Stimulated activated CD8-positive, alpha-beta memory T cell treated with anti-CD3 and anti-CD28 coated beads, Interleukin-7, amount 100 ng/mL, for 1 hour (primary cell): ENCODE data around the gene MINDY4.

Source experiments
- DNase-seq, 2 donors: peaks; one replicate each; pipeline ENCODE4 v3.0.0-alpha.2; 2020; ENCODE audit warnings: low read depth in 2 of 2

Gene MINDY4

DNA sequence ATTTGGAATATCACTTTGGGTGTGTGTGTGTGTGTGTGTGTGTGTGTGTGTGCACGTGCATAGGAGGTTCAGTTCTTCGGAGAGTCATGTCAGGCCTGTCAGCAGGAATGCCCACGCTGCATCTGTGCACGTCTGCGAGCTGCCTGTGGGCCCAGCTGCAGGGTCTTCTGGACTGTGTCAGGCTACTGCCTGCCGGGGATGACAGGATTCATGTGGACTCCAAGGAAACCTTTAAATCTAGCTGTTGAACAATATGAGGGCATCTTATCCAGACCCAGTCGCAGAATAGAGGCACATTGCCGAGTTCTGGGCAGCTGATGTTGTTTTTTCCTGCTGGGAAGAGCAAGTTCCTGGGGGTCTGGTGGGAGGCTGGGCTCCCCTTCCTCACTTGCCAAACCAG lies 159.4 kb downstream of the MINDY4 start:
- DNase-seq = no peak

DNA sequence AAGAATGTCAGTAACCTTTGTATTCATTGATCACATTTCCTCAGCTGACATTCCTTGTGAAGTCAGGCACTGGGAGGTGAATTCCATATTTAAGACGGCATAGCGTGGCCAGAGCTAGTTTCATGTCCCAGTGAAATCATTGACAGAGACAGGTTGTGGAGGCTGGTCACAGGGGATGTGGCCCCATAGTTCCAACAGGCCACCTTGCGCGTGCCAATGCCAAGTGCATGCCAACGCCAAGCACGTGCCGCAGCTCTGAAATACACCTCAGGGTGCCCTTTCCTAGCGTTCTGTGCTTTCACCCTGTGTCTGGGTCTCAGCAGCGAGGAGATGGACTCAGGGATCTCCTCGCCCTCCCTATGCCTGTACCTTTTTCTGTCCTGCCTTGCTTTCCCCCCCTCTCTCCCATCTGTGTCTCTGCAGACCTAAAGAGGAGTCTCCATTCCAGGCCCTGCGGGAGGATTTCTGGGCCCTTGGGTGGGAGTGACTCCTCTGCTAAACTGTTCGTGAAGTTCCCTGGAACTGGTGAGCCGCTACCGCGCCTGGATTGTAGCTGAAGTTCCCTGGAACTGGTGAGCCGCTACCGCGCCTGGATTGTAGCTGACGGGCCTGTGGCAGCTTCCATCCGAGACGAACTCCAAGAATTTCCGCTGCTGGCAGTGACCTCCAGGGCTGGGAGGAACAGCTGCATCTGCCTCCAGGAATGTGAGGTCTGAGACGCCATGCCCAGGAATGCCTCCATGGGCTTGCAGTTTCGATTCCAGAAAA lies 160.1 kb downstream of the MINDY4 start:
- DNase-seq = no peak

DNA sequence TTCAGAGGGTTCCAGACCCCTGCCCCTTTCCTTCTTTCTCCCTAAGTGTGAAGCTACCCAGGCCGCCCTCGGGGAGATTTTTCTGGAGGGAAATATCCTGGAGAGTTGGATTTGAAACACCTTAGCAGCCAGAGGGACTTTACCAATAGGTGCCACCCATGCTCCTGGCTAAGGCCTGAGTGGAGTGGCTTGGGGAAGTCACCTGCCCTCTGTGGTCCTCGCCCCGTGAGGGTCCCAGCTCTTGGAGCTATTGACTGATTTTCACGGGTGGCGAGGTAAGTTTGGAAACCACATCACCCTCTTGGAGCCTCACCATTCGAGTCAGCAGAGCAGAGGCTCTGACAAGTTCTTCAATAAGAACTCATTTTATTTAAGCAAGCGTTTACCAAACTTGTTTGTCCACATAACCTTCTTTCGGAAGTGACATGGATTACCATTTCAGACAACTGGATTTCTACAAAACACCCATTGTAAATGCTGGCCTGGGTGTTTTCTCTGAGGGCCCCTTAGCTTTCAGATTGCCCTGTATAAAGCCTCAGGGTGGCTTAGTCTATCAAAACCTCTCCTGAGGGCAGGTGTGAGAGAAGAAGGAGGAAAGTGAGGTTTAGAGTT lies 160.8 kb downstream of the MINDY4 start:
- no peak for DNase-seq

DNA sequence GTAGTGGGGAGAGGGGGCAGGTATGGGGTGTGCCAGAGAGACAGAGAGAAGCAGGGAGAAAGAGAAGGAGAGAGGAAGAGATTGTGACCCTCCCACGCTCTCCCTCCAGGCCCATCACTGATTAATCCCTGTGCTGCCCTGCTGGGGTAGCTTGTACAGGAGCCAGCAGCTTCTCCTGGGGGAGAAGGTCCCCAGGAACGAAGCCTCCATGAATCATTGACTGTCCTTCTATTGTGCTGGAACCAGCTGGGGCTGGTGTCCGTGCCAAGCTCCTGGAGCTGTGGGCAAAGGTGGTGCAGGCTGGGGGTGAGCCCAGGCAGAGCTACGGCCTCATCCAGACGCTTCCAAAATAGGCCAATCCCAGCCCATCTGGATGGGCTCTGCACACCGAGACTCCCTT lies 161.3 kb downstream of the MINDY4 start:
- no peak for DNase-seq

DNA sequence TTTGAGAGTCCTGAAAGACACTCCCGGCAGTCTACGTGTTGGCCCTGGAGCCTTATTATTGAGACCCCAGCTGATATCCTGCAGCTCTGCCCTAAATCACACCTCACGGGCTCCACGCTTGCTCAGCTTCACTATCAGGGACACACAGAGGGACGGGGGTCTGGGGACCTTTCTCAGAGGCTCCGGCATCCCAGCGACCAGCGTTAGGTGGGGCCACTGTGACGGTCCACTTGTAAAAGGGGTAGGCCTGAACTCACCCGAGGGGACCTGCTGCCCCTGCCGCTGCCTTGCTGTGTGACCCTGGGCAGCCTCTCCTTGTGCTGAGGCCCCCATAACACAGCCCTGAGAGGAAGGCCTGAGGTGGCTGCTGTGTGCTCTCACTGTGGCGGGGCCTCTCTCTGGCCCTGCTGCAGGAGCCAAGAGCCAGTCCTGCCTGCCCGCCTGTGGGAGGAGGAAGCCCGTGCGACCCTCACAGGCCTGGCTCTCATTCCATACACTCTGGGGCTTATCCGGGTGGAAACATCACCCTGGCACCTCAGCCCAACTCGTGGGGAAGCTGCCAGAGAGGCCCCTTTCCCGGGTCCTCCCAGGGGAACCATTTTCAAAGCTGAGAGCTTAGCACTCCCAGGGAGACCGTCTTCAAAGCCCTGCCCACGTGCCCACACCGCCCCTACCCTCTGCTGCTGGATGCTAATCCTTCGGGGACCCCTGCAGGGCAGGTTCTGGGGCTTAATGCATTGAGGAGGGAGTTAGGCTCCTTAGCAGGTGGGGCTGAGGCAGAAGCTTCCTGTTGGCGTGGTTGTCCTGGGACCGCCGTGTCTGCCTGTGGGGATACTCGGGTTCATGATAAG lies 162.1 kb downstream of the MINDY4 start:
- no peak for DNase-seq

DNA sequence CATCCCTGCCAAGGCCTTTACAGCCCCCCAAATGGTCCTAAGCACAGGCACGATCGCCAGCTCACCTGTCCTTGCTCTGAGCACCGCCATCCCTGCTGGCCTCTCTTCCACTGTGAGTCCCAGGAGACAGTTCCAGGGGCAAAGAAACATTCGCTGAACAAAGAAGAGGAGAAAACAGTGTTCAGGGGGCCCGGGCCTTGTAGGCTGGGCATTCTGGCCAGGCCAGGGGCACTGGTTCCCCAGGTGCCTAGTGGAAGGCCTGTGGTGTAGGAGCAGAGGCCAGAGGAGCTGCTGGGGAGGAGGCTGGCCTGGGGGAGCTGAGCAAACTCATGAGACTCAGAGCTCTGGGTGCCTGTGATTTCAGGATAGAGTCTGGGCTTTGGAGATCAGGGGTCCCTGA lies 163.0 kb downstream of the MINDY4 start:
- DNase-seq = no peak

DNA sequence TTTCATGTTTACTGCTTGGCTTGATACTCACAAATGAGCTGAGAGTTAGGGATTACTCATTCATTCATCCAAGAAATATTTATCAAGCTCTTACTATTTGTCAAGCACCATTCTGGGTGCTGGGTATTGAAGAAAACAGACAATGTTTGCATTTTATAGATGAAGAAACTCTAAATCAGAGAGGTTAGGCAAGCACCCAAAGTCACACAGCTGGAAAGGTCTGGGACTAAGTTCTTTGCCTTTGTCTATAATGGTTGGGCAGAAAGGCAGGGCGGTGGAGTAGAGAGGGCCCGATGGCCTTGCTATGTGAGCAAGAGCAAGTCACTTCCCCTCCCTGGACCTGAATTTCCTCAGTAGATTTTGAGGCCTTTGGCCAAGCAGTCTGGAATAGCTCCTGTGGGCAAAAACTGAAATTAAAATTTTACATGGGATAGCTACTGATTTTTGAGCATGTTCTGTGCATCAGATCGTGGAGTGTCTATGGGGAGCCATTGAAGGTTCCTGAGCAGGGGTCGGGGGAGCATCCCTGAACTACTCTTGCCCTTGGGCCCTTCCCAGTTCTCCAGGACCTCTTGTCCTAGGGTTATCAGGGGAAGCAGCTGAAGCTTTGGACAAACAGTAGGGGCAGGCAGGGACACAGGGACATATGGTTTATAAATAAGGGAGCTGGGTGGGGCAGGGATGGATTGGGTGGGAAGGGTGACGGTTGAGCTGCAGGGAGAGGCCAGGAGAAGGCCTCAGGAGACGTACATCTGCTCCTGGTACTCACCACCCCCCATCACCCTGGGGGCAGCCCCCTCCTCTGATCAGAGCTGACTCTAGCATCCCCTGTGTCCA lies 163.7 kb downstream of the MINDY4 start:
- DNase-seq = no peak

DNA sequence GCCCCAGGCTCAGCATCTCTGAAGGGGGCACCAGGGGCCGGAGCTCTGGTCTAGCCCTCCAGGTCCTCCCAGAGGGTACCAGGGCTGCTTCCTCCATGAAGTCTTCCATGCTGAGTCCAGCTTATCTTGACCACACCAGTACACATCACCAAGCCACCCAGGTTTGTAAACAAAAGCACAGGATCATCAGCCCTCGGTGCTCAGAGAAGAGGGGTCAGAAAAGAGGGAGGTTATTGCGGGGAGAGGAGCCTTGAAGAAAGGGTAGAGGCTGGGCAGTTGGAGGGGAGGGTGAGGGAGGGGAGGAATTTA lies 164.3 kb downstream of the MINDY4 start:
- no peak for DNase-seq

GRCh38 chr7:30936650-30937245 lies 165.5 kb downstream of the MINDY4 start:
- DNase-seq = no peak

DNA sequence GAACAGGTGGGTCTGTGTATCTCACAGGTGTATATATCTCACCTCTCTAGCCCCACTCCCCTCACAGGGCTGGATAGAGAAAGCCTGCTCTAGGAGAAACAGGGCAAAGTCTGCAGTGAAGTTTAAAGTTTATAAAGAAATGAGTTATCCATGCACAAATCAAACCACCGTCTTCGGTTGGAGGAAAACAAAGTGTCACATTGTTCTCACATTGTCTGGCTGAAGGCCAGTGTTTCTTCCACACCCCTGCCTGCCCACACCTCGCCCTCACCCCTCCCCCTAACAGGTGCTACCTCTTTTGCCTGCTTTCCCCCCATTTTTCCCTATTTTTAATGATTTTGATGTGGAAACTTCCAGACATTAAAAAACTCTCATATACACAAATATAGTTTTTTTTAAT lies 166.2 kb downstream of the MINDY4 start:
- no peak for DNase-seq

DNA sequence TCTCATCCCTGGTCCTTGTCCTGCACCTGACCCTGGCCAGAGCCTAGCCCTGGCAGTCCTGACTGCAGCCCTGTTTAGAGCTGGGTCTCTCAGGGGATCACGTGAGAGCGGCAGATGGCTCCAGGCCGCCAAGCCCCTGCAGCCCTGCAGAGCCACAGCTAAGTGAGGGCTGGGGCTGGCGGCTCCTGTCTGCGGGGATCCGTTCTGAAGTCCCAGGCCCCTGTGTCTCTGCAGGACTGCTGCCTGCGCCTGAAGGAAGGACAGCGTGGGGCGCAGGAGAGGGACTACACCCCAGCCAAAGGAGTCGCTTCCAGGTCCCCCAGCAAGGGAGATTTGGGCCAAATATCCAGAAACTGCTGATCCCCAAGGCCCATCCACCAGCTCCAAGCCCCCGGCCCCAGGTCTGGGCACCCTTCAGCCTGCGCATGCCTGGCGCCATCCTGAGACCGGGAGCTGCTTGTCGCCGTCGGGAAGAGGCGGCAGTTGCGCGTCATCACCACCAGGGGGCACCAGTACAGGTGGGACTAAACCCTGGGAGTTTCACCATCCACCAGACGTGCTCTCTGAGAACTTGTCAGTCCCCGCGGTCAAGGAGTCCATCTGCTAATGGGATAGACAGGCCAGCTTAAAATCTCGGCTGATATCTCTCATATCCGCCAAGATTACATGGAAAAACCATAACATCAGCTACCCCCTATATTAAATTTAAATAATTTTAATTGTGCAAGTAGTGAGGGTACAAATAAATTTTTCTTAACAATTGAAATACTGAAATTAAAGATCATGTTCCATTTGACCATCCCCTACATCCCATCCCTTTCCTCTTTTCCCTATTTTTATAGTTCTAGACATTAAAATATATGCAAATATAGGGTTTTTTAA lies 167.5 kb downstream of the MINDY4 start:
- DNase-seq = peak; percentile 14 to 29

- no peak for DNase-seq
Observed at GRCh38 chr7:30941582-30942323, 170.5 kb downstream of the MINDY4 start.
